Prostate gland (tissue), 2 donors: ENCODE results near the gene PINLYP.

Experiments used
- CTCF ChIP-seq, 4 experiments: fragments of 200-600 bp in 2 of 4; fragments of 450-650 bp in 2 of 4; sonication (generic) in 2 of 4; IDR thresholded peaks; 1 replicate in 3 of 4; 2 replicates in 1 of 4; pipeline ENCODE4 v1.5.1; 2016 to 2019; ENCODE audit warnings: antibody characterized with exemption in 4 of 4, mild to moderate bottlenecking in 2 of 4, moderate library complexity in 2 of 4
- POLR2AphosphoS5 ChIP-seq: sonication (generic); formaldehyde crosslinking; IDR thresholded peaks from one replicate; pipeline ENCODE4 v1.6.1; 2017; ENCODE audit warnings: antibody characterized with exemption

GRCh38 chr19:43560687-43561086 is 14.9 kb upstream of the PINLYP start:
- TF ChIP-seq CTCF (IDR thresholded peaks at IDR 0.05) (no peak), POLR2AphosphoS5 (no peak)
